HG02973 (cell line): Measurements from ENCODE around the gene ITPR2.
"Not testable (repeated sequence)": the region's sequence is repeated elsewhere in the genome, so short reads cannot be mapped to it uniquely, and the experiment has no call there.

Experiments used
- ATAC-seq: cut with Tn5 transposase; IDR thresholded peaks from one replicate; pipeline ENCODE4 v1.9.1; 2021; ENCODE audit warnings: moderate library complexity; ENCODE audit not compliant: unreplicated experiment

Gene ITPR2

GRCh38 chr12:26633591-26634210 is 199.3 kb downstream of the ITPR2 start:
- ATAC-seq: no peak

GRCh38 chr12:26632756-26633155 is 200.2 kb downstream of the ITPR2 start:
- no peak for ATAC-seq

- no peak for ATAC-seq
Measured at GRCh38 chr12:26631846-26632245, 201.1 kb downstream of the ITPR2 start.

GRCh38 chr12:26630546-26631027 is 202.4 kb downstream of the ITPR2 start:
- ATAC-seq: no peak

GRCh38 chr12:26629864-26630263 is 203.1 kb downstream of the ITPR2 start:
- no peak for ATAC-seq

GRCh38 chr12:26628234-26628633 is 204.8 kb downstream of the ITPR2 start:
- no peak for ATAC-seq

GRCh38 chr12:26627335-26627734 is 205.7 kb downstream of the ITPR2 start:
- no peak for ATAC-seq

GRCh38 chr12:26623136-26623535 is 209.9 kb downstream of the ITPR2 start:
- ATAC-seq: no peak

GRCh38 chr12:26622601-26623000 is 210.4 kb downstream of the ITPR2 start:
- ATAC-seq: no peak

- ATAC-seq: no peak
Measured at GRCh38 chr12:26621932-26622331, 211.1 kb downstream of the ITPR2 start.

GRCh38 chr12:26620907-26621306 is 212.1 kb downstream of the ITPR2 start:
- no peak for ATAC-seq

- no peak for ATAC-seq
Measured at GRCh38 chr12:26617513-26617912, 215.5 kb downstream of the ITPR2 start.

GRCh38 chr12:26614011-26614616 is 218.9 kb downstream of the ITPR2 start:
- no peak for ATAC-seq

GRCh38 chr12:26612203-26612602 is 220.8 kb downstream of the ITPR2 start:
- no peak for ATAC-seq

- ATAC-seq: no peak
Measured at GRCh38 chr12:26611598-26611997, 221.4 kb downstream of the ITPR2 start.

GRCh38 chr12:26610774-26611173 is 222.2 kb downstream of the ITPR2 start:
- no peak for ATAC-seq

GRCh38 chr12:26609986-26610385 is 223.0 kb downstream of the ITPR2 start:
- no peak for ATAC-seq

GRCh38 chr12:26608706-26609105 is 224.3 kb downstream of the ITPR2 start:
- ATAC-seq: no peak

- no peak for ATAC-seq
Measured at GRCh38 chr12:26608273-26608672, 224.7 kb downstream of the ITPR2 start.

GRCh38 chr12:26606911-26607310 is 226.1 kb downstream of the ITPR2 start:
- ATAC-seq: no peak

GRCh38 chr12:26604813-26605212 is 228.2 kb downstream of the ITPR2 start:
- not testable (repeated sequence) for ATAC-seq

GRCh38 chr12:26599096-26599695 is 233.8 kb downstream of the ITPR2 start:
- no peak for ATAC-seq
